ENCODE results near the gene LRFN2. TPM values are rescaled to one million over a fixed set of nuclear protein-coding genes. Genes with fewer than 3 reads are reported as not detected.

Gene LRFN2
- total and polyA plus RNA-seq, 2 of the 8 experiments (the other 6 are each of a cell fraction or from before 2014, with no cell fraction given), result 2.3 TPM

DNA sequence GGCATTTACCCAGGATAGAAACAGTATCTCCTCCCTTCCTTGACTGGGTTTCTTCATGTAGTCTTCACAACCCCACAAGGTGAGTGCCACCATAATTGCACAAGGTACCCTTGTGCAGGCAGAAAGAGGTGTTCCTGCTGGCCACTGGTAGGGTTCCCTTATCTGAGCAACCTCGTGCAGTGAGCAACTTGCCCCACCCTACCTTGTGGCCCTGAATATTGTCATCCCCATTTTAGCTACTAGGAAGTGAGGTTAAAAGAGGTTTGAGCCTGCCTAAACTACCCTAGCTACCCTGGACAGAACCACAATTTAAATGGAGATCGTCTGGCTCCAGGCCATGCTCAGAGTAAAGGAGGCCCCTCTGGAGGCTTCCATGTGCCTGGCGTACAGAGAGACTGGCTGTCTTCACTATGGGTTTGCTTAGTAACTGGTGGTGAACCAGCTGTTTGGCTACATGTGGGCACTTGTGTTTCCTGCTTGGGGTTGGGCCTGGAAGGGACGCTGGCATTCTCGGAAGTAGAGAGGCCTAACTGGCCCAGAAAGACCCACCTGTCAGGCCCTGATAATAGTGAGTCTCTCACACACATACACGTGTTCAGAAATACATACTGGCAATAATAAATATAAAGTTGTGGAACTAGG, 148.8 kb downstream of the LRFN2 start:
- Histone ChIP-seq H3K27ac (ENCODE audit: low read depth, low read length) (no peak overlapping the region), H2BK15ac (ENCODE audit: low read length) (no peak overlapping the region), H3K56ac (replicated peaks; ENCODE audit: insufficient read length, low read depth, low read length) (no peak overlapping the region), H3K79me1 (ENCODE audit: low read depth, low read length) (no peaks in the 10 kb centered on the region), H2BK20ac (ENCODE audit: low read length) (no peak overlapping the region), H3K9ac (replicated peaks in 1 of 4; ENCODE audit: extremely low read depth in 1 of 4, low read depth in 3 of 4, low read length in 3 of 4) (no peak overlapping the region), H4K8ac (ENCODE audit: extremely low read depth, insufficient read depth, low read length) (no peak overlapping the region), H3K4me3 (ENCODE audit: extremely low read depth in 1 of 4, insufficient read depth in 2 of 4, low read depth in 3 of 4, low read length in 4 of 4) (no peak overlapping the region), H3K18ac (ENCODE audit: extremely low read depth, low read length) (no peak overlapping the region), H2BK5ac (ENCODE audit: low read depth, low read length) (no peak overlapping the region), H3K4me2 (ENCODE audit: insufficient read depth in 1 of 2, low read depth in 2 of 2, low read length in 2 of 2) (no peak overlapping the region), H3K14ac (ENCODE audit: insufficient read length) (no peak overlapping the region), H3K9me3 (ENCODE audit: insufficient read depth in 2 of 2, low read depth in 1 of 2, low read length in 1 of 2) (peaks cover 5 to 10% of the 10 kb centered on the region in 2 experiments), H3K79me2 (ENCODE audit: control insufficient read depth in 1 of 2, insufficient read depth in 2 of 2, low read length in 2 of 2) (no peaks in the 10 kb centered on the region), H2AFZ (ENCODE audit: low read length) (no peak overlapping the region), H3K36me3 (ENCODE audit: control insufficient read depth in 2 of 4, insufficient read depth in 4 of 4, low read length in 3 of 4) (no peaks in the 10 kb centered on the region), H2AK5ac (ENCODE audit: low read depth, low read length) (no peak overlapping the region), H3K27me3 (replicated peaks in 1 of 4; ENCODE audit: control insufficient read depth in 3 of 4, extremely low read depth in 1 of 4, insufficient read depth in 3 of 4, low read length in 3 of 4) (no peaks in the 10 kb centered on the region), H3K4ac (replicated peaks; ENCODE audit: insufficient read length, low read depth, low read length) (no peak overlapping the region), H4K20me1 (replicated peaks in 1 of 2; ENCODE audit: control insufficient read depth in 1 of 2, insufficient read depth in 2 of 2, low read length in 2 of 2) (no peaks in the 10 kb centered on the region), H3K4me1 (replicated peaks in 1 of 4; ENCODE audit: control insufficient read depth in 3 of 4, insufficient read depth in 4 of 4, low read length in 3 of 4) (peaks cover 0 to 2% (median 0%) of the 10 kb centered on the region in 4 experiments; a peak in 2 of 7 replicates), H2BK120ac (replicated peaks; ENCODE audit: low read depth, low read length) (no peak overlapping the region), H3K23ac (ENCODE audit: insufficient read length) (no peak overlapping the region), H3K23me2 (ENCODE audit: low read depth, low read length) (peaks cover 2% of the 10 kb centered on the region; the same call in 1 of the 2 replicates), H2BK12ac (ENCODE audit: low read depth, low read length) (no peak overlapping the region), H4K91ac (replicated peaks; ENCODE audit: insufficient read length, low read length) (no peak overlapping the region), H4K5ac (ENCODE audit: insufficient read length, low read depth, low read length) (no peak overlapping the region)
- no peak for DNase-seq (ENCODE audit: low read depth in 1 of 2, low spot score in 2 of 2)
- WGBS, 2 experiments (ENCODE audit: extremely low coverage in 1 of 2, insufficient coverage in 1 of 2, insufficient read length in 1 of 2, insufficient replicate concordance in 2 of 2, low coverage in 1 of 2, low lambda C conversion rate in 2 of 2, missing lambda C conversion rate in 1 of 2), result 90% methylated on average over 6 of the region's 6 CpGs; no CpG with 5 or more reads in 1 of the 2 experiments
- CTCF ChIA-PET (ENCODE audit: partially characterized antibody), result interaction anchor here (1.3 kb wide), 1 partner anchor 24 kb away, joined by 3 read pairs; no protein-coding TSS in a partner anchor
- POLR2A ChIA-PET (ENCODE audit: partially characterized antibody), result no interaction called here
- no peak for FAIRE-seq
- TF ChIP-seq BACH1 (IDR thresholded peaks at IDR 0.05; ENCODE audit: low read length) (no peak), SUZ12 (IDR thresholded peaks at IDR 0.05; ENCODE audit: low read length) (no peak), SIRT6 (IDR thresholded peaks at IDR 0.05; ENCODE audit: low read length) (no peak), CBX5 (IDR thresholded peaks at IDR 0.05; ENCODE audit: low read depth, low read length) (no peak), NRF1 (IDR thresholded peaks at IDR 0.05; ENCODE audit: low read depth, low read length) (no peak)

All from H1 (cell line).